NCI-H2196 treated with DMSO at 0.1 percent for 48 hours (cell line): ENCODE results near the gene BNIP3.
"Not testable (repeated sequence)": the region's sequence is repeated elsewhere in the genome, so short reads cannot be mapped to it uniquely, and the experiment has no call there.

Source experiments
- DNase-seq: peaks from one replicate; lab custom pipeline; 2025; ENCODE audit not compliant: unreplicated experiment; lab: John Stamatoyannopoulos, UW

Gene BNIP3

GRCh38 chr10:132002004-132002403 is 20.3 kb upstream of the BNIP3 start:
- DNase-seq, result no peak

GRCh38 chr10:132001238-132001972 is 19.7 kb upstream of the BNIP3 start:
- peak; percentile 65 for DNase-seq

- DNase-seq, result no peak
These were observed 17.3 kb upstream of the BNIP3 start for GRCh38 chr10:131998845-131999681.

- no peak for DNase-seq
These were observed 16.5 kb upstream of the BNIP3 start for GRCh38 chr10:131998050-131998844.

- no peak for DNase-seq
These were observed 15.8 kb upstream of the BNIP3 start for GRCh38 chr10:131997366-131998049.

GRCh38 chr10:131996466-131997365 is 15.0 kb upstream of the BNIP3 start:
- no peak for DNase-seq

- DNase-seq, result no peak
These were observed 12.7 kb upstream of the BNIP3 start for GRCh38 chr10:131994435-131994834.

GRCh38 chr10:131993275-131993674 is 11.6 kb upstream of the BNIP3 start:
- no peak for DNase-seq

- no peak for DNase-seq
These were observed 10.0 kb upstream of the BNIP3 start for GRCh38 chr10:131991726-131992125.

- DNase-seq, result not testable (repeated sequence)
These were observed 6.1 kb upstream of the BNIP3 start for GRCh38 chr10:131987786-131988185.

- DNase-seq, result not testable (repeated sequence)
These were observed 5.6 kb upstream of the BNIP3 start for GRCh38 chr10:131987301-131987700.

GRCh38 chr10:131986851-131987250 is 5.1 kb upstream of the BNIP3 start:
- DNase-seq, result not testable (repeated sequence)

GRCh38 chr10:131983780-131984179 is 2.1 kb upstream of the BNIP3 start:
- DNase-seq, result no peak

- no peak for DNase-seq
These were observed 1.1 kb upstream of the BNIP3 start for GRCh38 chr10:131982796-131983195.

GRCh38 chr10:131982185-131982756 is 548 bp upstream of the BNIP3 start:
- no peak for DNase-seq

- DNase-seq, result no peak
These were observed 828 bp downstream of the BNIP3 start for GRCh38 chr10:131980761-131981428.

GRCh38 chr10:131980321-131980720 is 1.4 kb downstream of the BNIP3 start:
- DNase-seq, result no peak

GRCh38 chr10:131979821-131980270 is 1.9 kb downstream of the BNIP3 start:
- no peak for DNase-seq

- no peak for DNase-seq
These were observed 2.4 kb downstream of the BNIP3 start for GRCh38 chr10:131979336-131979735.
